ENCODE measurements around the gene MYO7B.

- TF ChIP-seq, protein P1, sequence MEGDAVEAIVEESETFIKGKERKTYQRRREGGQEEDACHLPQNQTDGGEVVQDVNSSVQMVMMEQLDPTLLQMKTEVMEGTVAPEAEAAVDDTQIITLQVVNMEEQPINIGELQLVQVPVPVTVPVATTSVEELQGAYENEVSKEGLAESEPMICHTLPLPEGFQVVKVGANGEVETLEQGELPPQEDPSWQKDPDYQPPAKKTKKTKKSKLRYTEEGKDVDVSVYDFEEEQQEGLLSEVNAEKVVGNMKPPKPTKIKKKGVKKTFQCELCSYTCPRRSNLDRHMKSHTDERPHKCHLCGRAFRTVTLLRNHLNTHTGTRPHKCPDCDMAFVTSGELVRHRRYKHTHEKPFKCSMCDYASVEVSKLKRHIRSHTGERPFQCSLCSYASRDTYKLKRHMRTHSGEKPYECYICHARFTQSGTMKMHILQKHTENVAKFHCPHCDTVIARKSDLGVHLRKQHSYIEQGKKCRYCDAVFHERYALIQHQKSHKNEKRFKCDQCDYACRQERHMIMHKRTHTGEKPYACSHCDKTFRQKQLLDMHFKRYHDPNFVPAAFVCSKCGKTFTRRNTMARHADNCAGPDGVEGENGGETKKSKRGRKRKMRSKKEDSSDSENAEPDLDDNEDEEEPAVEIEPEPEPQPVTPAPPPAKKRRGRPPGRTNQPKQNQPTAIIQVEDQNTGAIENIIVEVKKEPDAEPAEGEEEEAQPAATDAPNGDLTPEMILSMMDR (IDR thresholded peaks at IDR 0.05; ENCODE audit: insufficient read depth, low read length) = no peak
- TF ChIP-seq POLR2AphosphoS5 (IDR thresholded peaks at IDR 0.05; ENCODE audit: low read depth) (no peak), GABPA (IDR thresholded peaks at IDR 0.05; ENCODE audit: low read depth) (no peak)
- TF ChIP-seq, protein P2, sequence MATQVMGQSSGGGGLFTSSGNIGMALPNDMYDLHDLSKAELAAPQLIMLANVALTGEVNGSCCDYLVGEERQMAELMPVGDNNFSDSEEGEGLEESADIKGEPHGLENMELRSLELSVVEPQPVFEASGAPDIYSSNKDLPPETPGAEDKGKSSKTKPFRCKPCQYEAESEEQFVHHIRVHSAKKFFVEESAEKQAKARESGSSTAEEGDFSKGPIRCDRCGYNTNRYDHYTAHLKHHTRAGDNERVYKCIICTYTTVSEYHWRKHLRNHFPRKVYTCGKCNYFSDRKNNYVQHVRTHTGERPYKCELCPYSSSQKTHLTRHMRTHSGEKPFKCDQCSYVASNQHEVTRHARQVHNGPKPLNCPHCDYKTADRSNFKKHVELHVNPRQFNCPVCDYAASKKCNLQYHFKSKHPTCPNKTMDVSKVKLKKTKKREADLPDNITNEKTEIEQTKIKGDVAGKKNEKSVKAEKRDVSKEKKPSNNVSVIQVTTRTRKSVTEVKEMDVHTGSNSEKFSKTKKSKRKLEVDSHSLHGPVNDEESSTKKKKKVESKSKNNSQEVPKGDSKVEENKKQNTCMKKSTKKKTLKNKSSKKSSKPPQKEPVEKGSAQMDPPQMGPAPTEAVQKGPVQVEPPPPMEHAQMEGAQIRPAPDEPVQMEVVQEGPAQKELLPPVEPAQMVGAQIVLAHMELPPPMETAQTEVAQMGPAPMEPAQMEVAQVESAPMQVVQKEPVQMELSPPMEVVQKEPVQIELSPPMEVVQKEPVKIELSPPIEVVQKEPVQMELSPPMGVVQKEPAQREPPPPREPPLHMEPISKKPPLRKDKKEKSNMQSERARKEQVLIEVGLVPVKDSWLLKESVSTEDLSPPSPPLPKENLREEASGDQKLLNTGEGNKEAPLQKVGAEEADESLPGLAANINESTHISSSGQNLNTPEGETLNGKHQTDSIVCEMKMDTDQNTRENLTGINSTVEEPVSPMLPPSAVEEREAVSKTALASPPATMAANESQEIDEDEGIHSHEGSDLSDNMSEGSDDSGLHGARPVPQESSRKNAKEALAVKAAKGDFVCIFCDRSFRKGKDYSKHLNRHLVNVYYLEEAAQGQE (IDR thresholded peaks at IDR 0.05; ENCODE audit: insufficient replicate concordance, low read depth) = no peak
These were observed 24.0 kb downstream of the MYO7B start for GRCh38 chr2:127559454-127559853.
